ENCODE measurements around the gene ALPL. TPM values are rescaled to one million over a fixed set of nuclear protein-coding genes. Genes with fewer than 3 reads are reported as not detected.
"Not testable (repeated sequence)": the region's sequence is repeated elsewhere in the genome, so short reads cannot be mapped to it uniquely, and the experiment has no call there.

ALPL gene
- total RNA-seq, 2 donors from 2014 or later = 3.7 to 7.8 TPM

DNA sequence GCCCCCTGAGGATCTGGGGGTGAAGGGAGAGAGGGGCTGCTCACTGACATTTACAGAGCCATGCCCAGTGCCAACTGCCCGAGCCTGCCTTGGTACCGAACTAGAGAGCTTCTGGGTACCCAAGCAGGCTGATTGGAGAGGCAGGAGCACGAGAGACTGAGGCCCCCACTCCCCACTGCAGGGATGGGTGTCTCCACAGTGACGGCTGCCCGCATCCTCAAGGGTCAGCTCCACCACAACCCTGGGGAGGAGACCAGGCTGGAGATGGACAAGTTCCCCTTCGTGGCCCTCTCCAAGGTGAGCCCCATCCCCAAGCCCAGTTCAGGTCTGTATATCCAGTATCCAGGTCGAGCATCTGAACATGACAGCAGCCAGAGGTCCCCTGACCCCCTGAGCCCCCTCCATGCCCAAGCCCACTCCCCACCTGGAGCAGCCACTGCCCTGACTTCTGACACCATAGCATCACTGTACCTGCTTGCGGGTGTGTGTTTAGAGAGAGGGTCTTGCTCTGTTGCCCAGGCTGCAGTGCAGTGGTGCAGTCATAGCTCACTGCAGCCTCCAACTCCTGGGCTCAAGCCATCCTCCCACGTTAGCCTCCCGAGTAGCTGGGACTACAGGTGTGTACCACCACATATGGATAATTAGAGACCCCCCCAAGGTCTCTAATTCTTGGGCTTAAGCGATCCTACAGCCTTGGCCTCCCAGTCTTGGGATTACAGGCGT, 51.9 kb downstream of the ALPL start:
- no peak for ATAC-seq (ENCODE audit: insufficient number of reproducible peaks, low FRiP score, low read depth)
- H3K36me3 ChIP-seq = no peaks in the 10 kb centered on the region
- no peak overlapping the region for H3K27ac ChIP-seq
- no peaks in the 10 kb centered on the region for H3K9me3 ChIP-seq
- DNase-seq (ENCODE audit: low spot score) = no peak
- TF ChIP-seq, protein P1, sequence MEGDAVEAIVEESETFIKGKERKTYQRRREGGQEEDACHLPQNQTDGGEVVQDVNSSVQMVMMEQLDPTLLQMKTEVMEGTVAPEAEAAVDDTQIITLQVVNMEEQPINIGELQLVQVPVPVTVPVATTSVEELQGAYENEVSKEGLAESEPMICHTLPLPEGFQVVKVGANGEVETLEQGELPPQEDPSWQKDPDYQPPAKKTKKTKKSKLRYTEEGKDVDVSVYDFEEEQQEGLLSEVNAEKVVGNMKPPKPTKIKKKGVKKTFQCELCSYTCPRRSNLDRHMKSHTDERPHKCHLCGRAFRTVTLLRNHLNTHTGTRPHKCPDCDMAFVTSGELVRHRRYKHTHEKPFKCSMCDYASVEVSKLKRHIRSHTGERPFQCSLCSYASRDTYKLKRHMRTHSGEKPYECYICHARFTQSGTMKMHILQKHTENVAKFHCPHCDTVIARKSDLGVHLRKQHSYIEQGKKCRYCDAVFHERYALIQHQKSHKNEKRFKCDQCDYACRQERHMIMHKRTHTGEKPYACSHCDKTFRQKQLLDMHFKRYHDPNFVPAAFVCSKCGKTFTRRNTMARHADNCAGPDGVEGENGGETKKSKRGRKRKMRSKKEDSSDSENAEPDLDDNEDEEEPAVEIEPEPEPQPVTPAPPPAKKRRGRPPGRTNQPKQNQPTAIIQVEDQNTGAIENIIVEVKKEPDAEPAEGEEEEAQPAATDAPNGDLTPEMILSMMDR (IDR thresholded peaks at IDR 0.05) = no peak
- H3K4me3 ChIP-seq = no peak overlapping the region
- no peaks in the 10 kb centered on the region for H3K4me1 ChIP-seq (ENCODE audit: control insufficient read depth in 1 of 2, low read depth in 2 of 2)
- H3K27me3 ChIP-seq (replicated peaks; ENCODE audit: insufficient read depth) = no peaks in the 10 kb centered on the region

DNA sequence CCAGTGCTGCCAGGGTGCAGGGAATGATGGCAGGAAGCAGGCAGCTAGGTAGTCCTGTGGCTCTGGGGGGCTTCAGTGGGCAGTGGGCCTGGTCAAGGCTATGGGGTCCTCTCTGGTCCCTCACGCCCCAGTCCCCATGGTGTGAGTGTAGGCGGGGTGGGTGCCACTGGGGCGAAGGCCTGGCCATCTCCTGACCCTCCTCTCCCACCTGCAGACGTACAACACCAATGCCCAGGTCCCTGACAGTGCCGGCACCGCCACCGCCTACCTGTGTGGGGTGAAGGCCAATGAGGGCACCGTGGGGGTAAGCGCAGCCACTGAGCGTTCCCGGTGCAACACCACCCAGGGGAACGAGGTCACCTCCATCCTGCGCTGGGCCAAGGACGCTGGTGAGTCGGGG, 53.7 kb downstream of the ALPL start:
- ATAC-seq (ENCODE audit: insufficient number of reproducible peaks, low FRiP score, low read depth) = no peak
- H3K4me1 ChIP-seq (ENCODE audit: control insufficient read depth in 1 of 2, low read depth in 2 of 2) = no peaks in the 10 kb centered on the region
- no peak overlapping the region for H3K27ac ChIP-seq
- no peaks in the 10 kb centered on the region for H3K9me3 ChIP-seq
- no peaks in the 10 kb centered on the region for H3K27me3 ChIP-seq (replicated peaks; ENCODE audit: insufficient read depth)
- TF ChIP-seq, protein P1 (IDR thresholded peaks at IDR 0.05) = no peak
- H3K36me3 ChIP-seq = no peaks in the 10 kb centered on the region
- no peak for DNase-seq (ENCODE audit: low spot score)
- H3K4me3 ChIP-seq = no peak overlapping the region

DNA sequence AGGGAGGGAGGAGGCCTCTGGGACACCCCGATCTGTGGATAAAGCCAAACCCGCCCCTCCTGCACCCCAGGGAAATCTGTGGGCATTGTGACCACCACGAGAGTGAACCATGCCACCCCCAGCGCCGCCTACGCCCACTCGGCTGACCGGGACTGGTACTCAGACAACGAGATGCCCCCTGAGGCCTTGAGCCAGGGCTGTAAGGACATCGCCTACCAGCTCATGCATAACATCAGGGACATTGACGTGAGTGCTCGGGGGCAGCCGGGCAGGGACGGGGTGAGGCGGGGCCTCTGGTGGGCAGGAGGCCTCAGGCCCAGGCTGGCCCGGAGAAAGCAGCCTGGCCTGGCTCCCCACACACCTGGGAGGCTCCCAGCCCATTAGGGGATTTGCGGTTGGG, 54.7 kb downstream of the ALPL start:
- Histone ChIP-seq H3K27me3 (replicated peaks; ENCODE audit: insufficient read depth) (no peaks in the 10 kb centered on the region), H3K27ac (no peak overlapping the region), H3K9me3 (no peaks in the 10 kb centered on the region), H3K4me3 (no peak overlapping the region), H3K36me3 (no peaks in the 10 kb centered on the region), H3K4me1 (ENCODE audit: control insufficient read depth in 1 of 2, low read depth in 2 of 2) (no peaks in the 10 kb centered on the region)
- no peak for DNase-seq (ENCODE audit: low spot score)
- no peak for ATAC-seq (ENCODE audit: insufficient number of reproducible peaks, low FRiP score, low read depth)
- TF ChIP-seq, protein P1 (IDR thresholded peaks at IDR 0.05) = no peak

DNA sequence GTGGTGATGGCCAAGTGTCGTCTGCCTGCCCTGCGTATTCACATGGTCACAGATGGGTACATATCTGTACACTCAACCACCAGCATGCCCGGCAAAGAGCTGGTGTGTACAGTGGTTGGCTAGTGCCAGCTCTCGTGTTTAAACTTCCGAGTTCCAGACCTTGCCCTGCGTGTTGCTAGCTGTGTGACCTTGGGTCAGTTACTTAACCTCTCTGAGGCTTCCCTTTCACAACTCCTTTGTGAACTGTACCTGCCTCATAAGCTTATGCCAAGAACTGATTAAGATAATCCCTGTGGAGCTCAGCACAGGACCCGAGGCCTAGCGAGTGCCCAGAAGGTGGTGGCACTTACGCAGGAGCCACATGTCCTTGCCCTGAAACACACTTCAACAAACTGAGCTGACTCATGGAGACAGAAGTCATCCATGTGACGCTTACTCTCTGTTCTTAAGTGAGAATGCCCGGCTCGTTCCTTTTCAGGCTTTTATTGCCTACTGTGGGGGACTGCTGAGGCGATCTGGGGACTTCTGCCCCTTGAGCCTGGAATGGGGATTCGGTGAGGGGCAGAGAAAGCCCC, 55.4 kb downstream of the ALPL start:
- no peaks in the 10 kb centered on the region for H3K36me3 ChIP-seq
- H3K9me3 ChIP-seq = no peaks in the 10 kb centered on the region
- TF ChIP-seq, protein P1 (IDR thresholded peaks at IDR 0.05) = no peak
- H3K4me3 ChIP-seq = no peak overlapping the region
- DNase-seq (ENCODE audit: low spot score) = no peak
- no peak overlapping the region for H3K27ac ChIP-seq
- H3K27me3 ChIP-seq (replicated peaks; ENCODE audit: insufficient read depth) = no peaks in the 10 kb centered on the region
- no peak for ATAC-seq (ENCODE audit: insufficient number of reproducible peaks, low FRiP score, low read depth)
- no peaks in the 10 kb centered on the region for H3K4me1 ChIP-seq (ENCODE audit: control insufficient read depth in 1 of 2, low read depth in 2 of 2)

DNA sequence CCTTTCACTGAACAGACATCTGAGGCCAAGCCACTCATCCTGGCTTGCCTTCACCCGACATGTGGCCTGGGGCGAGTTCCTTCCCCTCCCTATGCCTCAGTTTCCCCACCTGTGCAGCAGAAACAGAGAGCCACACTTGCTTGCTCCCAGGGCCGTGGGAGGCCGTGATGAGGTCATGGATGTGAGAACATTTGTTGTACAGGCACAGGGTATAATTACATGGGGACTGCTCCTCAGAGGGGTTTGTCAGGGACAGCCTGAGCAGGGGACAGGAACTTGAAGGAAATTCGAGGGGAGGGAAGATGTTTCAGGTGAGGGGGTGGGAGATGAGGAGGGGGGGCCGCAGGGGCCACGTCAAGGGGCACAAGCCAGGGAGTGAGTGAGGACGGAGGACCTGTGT, 56.1 kb downstream of the ALPL start:
- ATAC-seq (ENCODE audit: insufficient number of reproducible peaks, low FRiP score, low read depth) = no peak
- H3K9me3 ChIP-seq = no peaks in the 10 kb centered on the region
- H3K27me3 ChIP-seq (replicated peaks; ENCODE audit: insufficient read depth) = no peaks in the 10 kb centered on the region
- DNase-seq (ENCODE audit: low spot score) = no peak
- TF ChIP-seq, protein P1 (IDR thresholded peaks at IDR 0.05) = no peak
- no peaks in the 10 kb centered on the region for H3K36me3 ChIP-seq
- no peak overlapping the region for H3K4me3 ChIP-seq
- no peak overlapping the region for H3K27ac ChIP-seq
- no peaks in the 10 kb centered on the region for H3K4me1 ChIP-seq (ENCODE audit: control insufficient read depth in 1 of 2, low read depth in 2 of 2)

DNA sequence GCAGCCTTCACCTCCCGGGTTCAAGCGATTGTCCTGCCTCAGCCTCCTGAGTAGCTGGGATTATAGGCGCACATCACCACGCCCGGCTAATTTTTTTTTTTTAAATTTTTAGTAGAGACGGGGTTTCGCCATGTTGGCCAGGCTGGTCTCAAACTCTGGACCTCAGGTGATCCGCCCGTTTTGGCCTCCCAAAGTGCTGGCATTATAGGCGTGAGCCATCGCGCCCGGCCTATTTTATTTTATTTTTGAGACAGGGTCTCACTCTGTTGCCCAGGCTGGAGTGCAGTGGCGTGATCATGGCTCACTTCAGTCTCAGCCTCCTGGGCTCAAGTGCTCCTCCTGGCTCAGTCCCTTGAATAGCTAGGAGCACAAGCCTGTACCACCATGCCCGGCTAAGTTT, 57.1 kb downstream of the ALPL start:
- ATAC-seq (ENCODE audit: insufficient number of reproducible peaks, low FRiP score, low read depth); H3K36me3 ChIP-seq; H3K4me1 ChIP-seq (ENCODE audit: control insufficient read depth in 1 of 2, low read depth in 2 of 2); H3K4me3 ChIP-seq; H3K27ac ChIP-seq; H3K27me3 ChIP-seq (replicated peaks; ENCODE audit: insufficient read depth); H3K9me3 ChIP-seq; DNase-seq (ENCODE audit: low spot score): not testable (repeated sequence)
